Measurements from ENCODE around the gene INSRR. TPM values are rescaled to one million over a fixed set of nuclear protein-coding genes. Genes with fewer than 3 reads are reported as not detected.

INSRR gene
- total RNA-seq, 1 experiment from 2014 or later = not detected

- CTCF ChIA-PET = no interaction called here
- Histone ChIP-seq H3K9ac (ENCODE audit: low read length) (no peak overlapping the region), H3K36me3 (ENCODE audit: low read depth, low read length) (no peaks in the 10 kb centered on the region), H4K20me1 (ENCODE audit: low read length) (no peaks in the 10 kb centered on the region), H2AFZ (ENCODE audit: low read length) (no peak overlapping the region), H3K4me2 (ENCODE audit: low read length) (no peak overlapping the region), H3K9me3 (ENCODE audit: low read length) (no peaks in the 10 kb centered on the region), H3K27ac (ENCODE audit: low read length) (no peak overlapping the region), H3K27me3 (ENCODE audit: low read length) (no peaks in the 10 kb centered on the region), H3F3A (ENCODE audit: low read length, unreplicated experiment) (no peaks in the 10 kb centered on the region), H3K79me2 (ENCODE audit: low read length) (no peaks in the 10 kb centered on the region), H3K9me2 (replicated peaks; ENCODE audit: low read length) (no peaks in the 10 kb centered on the region), H3K4me1 (ENCODE audit: insufficient read depth, low read length) (peaks cover 8% of the 10 kb centered on the region), H3K4me3 (ENCODE audit: low read length) (no peak overlapping the region)
- TF ChIP-seq EZH2phosphoT487 (IDR thresholded peaks at IDR 0.05; ENCODE audit: borderline replicate concordance, low read length) (no peak), CTCF (conservative IDR thresholded peaks at IDR 0.05; ENCODE audit: low read depth, low read length) (no peak), EZH2 (IDR thresholded peaks at IDR 0.05; ENCODE audit: low read length, unreplicated experiment) (no peak)
- POLR2A ChIA-PET (ENCODE audit: unreplicated experiment) = interaction anchor here (1.0 kb wide), 1 partner anchor 80 kb away, joined by 5 read pairs; the partner anchor contains the start of genes ISG20L2 and METTL25B
- ATAC-seq = no peak
- DNase-seq = no peak
- intact Hi-C loops (cut with micrococcal nuclease) = no loop called here
- BruUV-seq (replicated peaks) = no TSS peak
These were observed 50.5 kb downstream of the INSRR start for GRCh38 chr1:156808186-156809030.

- H2AFZ ChIP-seq (ENCODE audit: low read length) = no peak overlapping the region
- ATAC-seq (no peak), DNase-seq (no peak)
- H3K27me3 ChIP-seq (ENCODE audit: low read length) = no peaks in the 10 kb centered on the region
- no peaks in the 10 kb centered on the region for H3K9me3 ChIP-seq (ENCODE audit: low read length)
- intact Hi-C loops (cut with micrococcal nuclease) = no loop called here
- no TSS peak for BruUV-seq (replicated peaks)
- no peaks in the 10 kb centered on the region for H4K20me1 ChIP-seq (ENCODE audit: low read length)
- no peaks in the 10 kb centered on the region for H3F3A ChIP-seq (ENCODE audit: low read length, unreplicated experiment)
- ChIA-PET POLR2A (ENCODE audit: unreplicated experiment) (no interaction called here), CTCF (no interaction called here)
- H3K4me1 ChIP-seq (ENCODE audit: insufficient read depth, low read length) = peaks cover under 1% of the 10 kb centered on the region; the same call in 1 of the 2 replicates
- no peak overlapping the region for H3K27ac ChIP-seq (ENCODE audit: low read length)
- no peak for TF ChIP-seq EZH2 (IDR thresholded peaks at IDR 0.05; ENCODE audit: low read length, unreplicated experiment)
- TF ChIP-seq CTCF (conservative IDR thresholded peaks at IDR 0.05; ENCODE audit: low read depth, low read length) = no peak
- no peak for TF ChIP-seq EZH2phosphoT487 (IDR thresholded peaks at IDR 0.05; ENCODE audit: borderline replicate concordance, low read length)
- no peak overlapping the region for H3K4me2 ChIP-seq (ENCODE audit: low read length)
- no peak overlapping the region for H3K4me3 ChIP-seq (ENCODE audit: low read length)
- no peak overlapping the region for H3K9ac ChIP-seq (ENCODE audit: low read length)
- no peaks in the 10 kb centered on the region for H3K79me2 ChIP-seq (ENCODE audit: low read length)
- no peaks in the 10 kb centered on the region for H3K36me3 ChIP-seq (ENCODE audit: low read depth, low read length)
- no peaks in the 10 kb centered on the region for H3K9me2 ChIP-seq (replicated peaks; ENCODE audit: low read length)
These were observed 51.3 kb downstream of the INSRR start for GRCh38 chr1:156807627-156808026.

Measured in PC-3 (cell line).